Activated CD4-positive, alpha-beta T cell treated with anti-CD3 and anti-CD28 coated beads, Interleukin-2, Interleukin-6, amounts not matched to agents 100 ng/mL and 50 ng/mL, durations not matched to agents 16 hours and 8 hours (primary cell): ENCODE data around the gene PTOV1.

Experiments
- DNase-seq: peaks from one replicate; pipeline ENCODE4 v3.0.0-alpha.2; 2020

PTOV1 gene

GRCh38 chr19:49850487-49851342 lies at the start of gene PTOV1:
TSS of gene PTOV1 (plus strand) at chr19:49851159.
- peak; percentile 91 for DNase-seq

GRCh38 chr19:49801401-49801888 lies 49.5 kb upstream of the PTOV1 start:
- no peak for DNase-seq

- no peak for DNase-seq
Measured at GRCh38 chr19:49801966-49802661, 48.8 kb upstream of the PTOV1 start.

- DNase-seq: no peak
Measured at GRCh38 chr19:49802836-49803528, 48.0 kb upstream of the PTOV1 start.

GRCh38 chr19:49803529-49803856 lies 47.5 kb upstream of the PTOV1 start:
- DNase-seq: no peak

GRCh38 chr19:49805822-49806619 lies 44.9 kb upstream of the PTOV1 start:
- no peak for DNase-seq

- DNase-seq: no peak
Measured at GRCh38 chr19:49806620-49806959, 44.4 kb upstream of the PTOV1 start.

- no peak for DNase-seq
Measured at GRCh38 chr19:49807058-49807903, 43.7 kb upstream of the PTOV1 start.

GRCh38 chr19:49807904-49808675 lies 42.9 kb upstream of the PTOV1 start:
- DNase-seq: no peak

GRCh38 chr19:49808711-49809159 lies 42.2 kb upstream of the PTOV1 start:
- peak; percentile 85 for DNase-seq

GRCh38 chr19:49809160-49809940 lies 41.6 kb upstream of the PTOV1 start:
- DNase-seq: peak; percentile 30

- no peak for DNase-seq
Measured at GRCh38 chr19:49809941-49810389, 41.0 kb upstream of the PTOV1 start.

GRCh38 chr19:49811328-49811727 lies 39.6 kb upstream of the PTOV1 start:
- DNase-seq: no peak

GRCh38 chr19:49812452-49812996 lies 38.4 kb upstream of the PTOV1 start:
- DNase-seq: no peak

- peak; percentile 96 for DNase-seq
Measured at GRCh38 chr19:49812997-49813861, 37.7 kb upstream of the PTOV1 start, which contains the start of gene FUZ. TSS of gene FUZ (minus strand) at chr19:49813292. CDS start at chr19:49813106, 186 bp downstream.

- no peak for DNase-seq
Measured at GRCh38 chr19:49814010-49814409, 36.9 kb upstream of the PTOV1 start.

- no peak for DNase-seq
Measured at GRCh38 chr19:49816590-49816989, 34.4 kb upstream of the PTOV1 start.

GRCh38 chr19:49817964-49818648 lies 32.9 kb upstream of the PTOV1 start, which contains the start of gene MED25:
TSS of gene MED25 (plus strand) at chr19:49818289. CDS start at chr19:49818342, 53 bp downstream.
- peak; percentile 90 for DNase-seq
